ENCODE results near the gene KLF6.

DNA sequence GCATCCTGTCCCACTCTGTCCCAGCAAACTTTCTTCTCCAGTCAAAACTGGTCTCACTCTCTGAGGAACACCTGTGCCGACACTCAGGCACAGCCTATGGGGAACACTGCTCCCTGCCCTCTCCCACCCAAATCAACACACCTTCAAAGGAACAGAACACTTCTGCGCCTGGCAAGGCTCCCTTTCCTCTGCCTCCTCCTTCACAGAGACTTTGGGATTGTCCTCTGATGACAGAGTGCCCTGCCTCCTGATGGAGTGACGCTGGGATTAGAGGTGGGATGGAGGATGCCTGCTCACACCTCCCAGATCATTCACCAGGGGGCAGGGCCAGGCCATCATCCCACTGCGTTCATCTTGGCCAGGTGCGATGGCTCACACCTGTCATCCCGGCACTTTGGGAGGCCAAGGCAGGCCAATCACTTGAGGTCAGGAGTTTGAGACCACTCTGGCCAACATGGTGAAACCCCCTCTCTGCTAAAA is 26.5 kb downstream of the KLF6 start:
- no peak for TF ChIP-seq POLR2A (IDR thresholded peaks at IDR 0.05)
- TF ChIP-seq, protein P1, sequence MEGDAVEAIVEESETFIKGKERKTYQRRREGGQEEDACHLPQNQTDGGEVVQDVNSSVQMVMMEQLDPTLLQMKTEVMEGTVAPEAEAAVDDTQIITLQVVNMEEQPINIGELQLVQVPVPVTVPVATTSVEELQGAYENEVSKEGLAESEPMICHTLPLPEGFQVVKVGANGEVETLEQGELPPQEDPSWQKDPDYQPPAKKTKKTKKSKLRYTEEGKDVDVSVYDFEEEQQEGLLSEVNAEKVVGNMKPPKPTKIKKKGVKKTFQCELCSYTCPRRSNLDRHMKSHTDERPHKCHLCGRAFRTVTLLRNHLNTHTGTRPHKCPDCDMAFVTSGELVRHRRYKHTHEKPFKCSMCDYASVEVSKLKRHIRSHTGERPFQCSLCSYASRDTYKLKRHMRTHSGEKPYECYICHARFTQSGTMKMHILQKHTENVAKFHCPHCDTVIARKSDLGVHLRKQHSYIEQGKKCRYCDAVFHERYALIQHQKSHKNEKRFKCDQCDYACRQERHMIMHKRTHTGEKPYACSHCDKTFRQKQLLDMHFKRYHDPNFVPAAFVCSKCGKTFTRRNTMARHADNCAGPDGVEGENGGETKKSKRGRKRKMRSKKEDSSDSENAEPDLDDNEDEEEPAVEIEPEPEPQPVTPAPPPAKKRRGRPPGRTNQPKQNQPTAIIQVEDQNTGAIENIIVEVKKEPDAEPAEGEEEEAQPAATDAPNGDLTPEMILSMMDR (IDR thresholded peaks at IDR 0.05 in 4 of 5, conservative IDR thresholded peaks at IDR 0.05 in 1 of 5): no peak

Data from gastrocnemius medialis (tissue), 4 donors.